PC-3 (cell line): ENCODE measurements around the gene TNK1. TPM values are rescaled to one million over a fixed set of nuclear protein-coding genes. Genes with fewer than 3 reads are reported as not detected.
"Not testable (repeated sequence)": the region's sequence is repeated elsewhere in the genome, so short reads cannot be mapped to it uniquely, and the experiment has no call there.

Experiments
- ATAC-seq: fragments of 200-7000 bp; cut with Tn5 transposase; 2 replicates; pipeline ENCODE4 v1.9.1; 2020; ENCODE audit warnings: mild to moderate bottlenecking, moderate library complexity
- BruUV-seq: library from RNA; stranded (reverse); fragments of 400-500 nt; replicated peaks from 2 replicates; lab custom pipeline; 2021; lab: Mats Ljungman, UMichigan
- CTCF ChIA-PET: fragments of 300-600 bp; sonication (Branson Sonifier 250); formaldehyde crosslinking; loops from one replicate; lab custom pipeline; 2022; ENCODE audit warnings: antibody characterized with exemption; lab: Charles Lee
- POLR2A ChIA-PET: fragments of 300-600 bp; sonication (Branson Sonifier 250); formaldehyde crosslinking; loops from one replicate; lab custom pipeline; 2022; ENCODE audit warnings: antibody characterized with exemption; ENCODE audit not compliant: unreplicated experiment; lab: Charles Lee
- DNase-seq: peaks from one replicate; pipeline ENCODE4 v3.0.0-alpha.2; 2015
- H2AFZ ChIP-seq: fragments of 300-600 bp; sonication (generic); 2 replicates; pipeline ENCODE4 v1.6.0; 2016; ENCODE audit warnings: antibody characterized with exemption, low read length
- H3F3A ChIP-seq: fragments of 300-600 bp; sonication (generic); one replicate; pipeline ENCODE4 v1.6.0; 2017; ENCODE audit warnings: antibody characterized with exemption, low read length, control low read depth, mild to moderate bottlenecking; ENCODE audit not compliant: unreplicated experiment
- H3K27ac ChIP-seq: fragments of 300-600 bp; sonication (generic); 2 replicates; pipeline ENCODE4 v1.5.1; 2016; ENCODE audit warnings: mild to moderate bottlenecking, low read length
- H3K27me3 ChIP-seq: fragments of 300-600 bp; sonication (generic); 2 replicates; pipeline ENCODE4 v1.6.1; 2016; ENCODE audit warnings: low read length, mixed read lengths
- H3K36me3 ChIP-seq: fragments of 300-600 bp; sonication (generic); 2 replicates; pipeline ENCODE4 v1.6.1; 2016; ENCODE audit warnings: low read depth, mixed run types, low read length, mixed read lengths
- H3K4me1 ChIP-seq: fragments of 300-600 bp; sonication (generic); 2 replicates; pipeline ENCODE4 v1.5.1; 2016; ENCODE audit warnings: low read length; ENCODE audit not compliant: insufficient read depth
- H3K4me2 ChIP-seq: fragments of 300-600 bp; sonication (generic); 2 replicates; pipeline ENCODE4 v1.6.0; 2016; ENCODE audit warnings: low read length
- H3K4me3 ChIP-seq: fragments of 300-600 bp; sonication (generic); 2 replicates; pipeline ENCODE4 v1.5.1; 2016; ENCODE audit warnings: mild to moderate bottlenecking, low read length, mixed read lengths
- H3K79me2 ChIP-seq: fragments of 300-600 bp; sonication (generic); 2 replicates; pipeline ENCODE4 v1.6.1; 2017; ENCODE audit warnings: low read length, mixed read lengths
- H3K9ac ChIP-seq: fragments of 300-600 bp; sonication (generic); 2 replicates; pipeline ENCODE4 v1.6.0; 2016; ENCODE audit warnings: mild to moderate bottlenecking, low read length
- H3K9me2 ChIP-seq: fragments of 300-600 bp; sonication (generic); replicated peaks from 2 replicates; pipeline ENCODE4 v1.6.1; 2016; ENCODE audit warnings: mixed run types, low read length, mixed read lengths
- H3K9me3 ChIP-seq: fragments of 300-600 bp; sonication (generic); 2 replicates; pipeline ENCODE4 v1.6.1; 2016; ENCODE audit warnings: low read length, mixed read lengths
- H4K20me1 ChIP-seq: fragments of 300-600 bp; sonication (generic); 2 replicates; pipeline ENCODE4 v1.6.1; 2016; ENCODE audit warnings: low read length, mixed read lengths
- EZH2 ChIP-seq: fragments of 300-600 bp; sonication (generic); IDR thresholded peaks from one replicate; pipeline ENCODE4 v1.6.1; 2017; ENCODE audit warnings: antibody characterized with exemption, mild to moderate bottlenecking, low read length; ENCODE audit not compliant: unreplicated experiment
- EZH2phosphoT487 ChIP-seq: fragments of 300-600 bp; sonication (generic); IDR thresholded peaks from 2 replicates; pipeline ENCODE4 v1.6.1; 2018; ENCODE audit warnings: mild to moderate bottlenecking, antibody characterized with exemption, low read length, borderline replicate concordance
- intact Hi-C: fragments of 100-400 bp; cut with micrococcal nuclease; formaldehyde crosslinking; loops from 2 replicates; pipeline ENCODE4 v1.9.0; 2023
- total RNA-seq: library from RNA; depleted of rRNA; stranded (reverse); fragments of >200 nt; gene quantifications from 2 replicates; pipeline ENCODE4 v1.2.3, GENCODE V29; 2014
- TF ChIP-seq, protein P1 (sequence below): fragments of 300-600 bp; sonication (generic); conservative IDR thresholded peaks from 2 replicates; pipeline ENCODE4 v1.5.1; 2017; ENCODE audit warnings: antibody characterized with exemption, low read depth, mild to moderate bottlenecking, low read length

The TNK1 gene
- total RNA-seq, 1 experiment from 2014 or later, result 10.8 TPM

DNA sequence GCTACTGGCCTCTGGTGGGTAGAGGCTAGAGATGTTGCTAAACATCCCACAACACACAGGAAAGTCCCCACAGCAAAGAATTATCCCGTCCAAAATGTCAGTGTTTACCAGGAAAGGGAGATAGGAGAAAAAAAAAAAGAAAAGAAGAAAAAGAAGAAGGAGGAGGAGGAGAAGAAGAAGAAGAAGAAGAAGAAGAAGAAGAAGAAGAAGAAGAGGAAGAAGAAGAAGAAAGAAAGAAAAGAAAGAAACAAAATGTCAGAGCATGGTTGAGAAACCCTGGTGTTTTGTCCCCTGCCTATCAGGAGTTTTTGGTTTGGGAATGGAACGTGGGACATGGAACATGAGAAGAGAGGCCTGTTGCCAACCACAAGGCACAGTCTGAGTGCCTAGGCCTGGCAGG lies 23.5 kb upstream of the TNK1 start:
- Histone ChIP-seq H3K27me3 (no peaks in the 10 kb centered on the region), H3K9me3 (no peaks in the 10 kb centered on the region), H3K4me3 (no peak overlapping the region), H3F3A (peaks cover 3% of the 10 kb centered on the region), H3K27ac (no peak overlapping the region), H3K4me2 (no peak overlapping the region), H2AFZ (no peak overlapping the region), H3K9ac (no peak overlapping the region), H3K9me2 (no peaks in the 10 kb centered on the region), H3K36me3 (no peaks in the 10 kb centered on the region), H4K20me1 (no peaks in the 10 kb centered on the region), H3K4me1 (peaks cover 24% of the 10 kb centered on the region; the same call in 1 of the 2 replicates), H3K79me2 (peaks cover 22% of the 10 kb centered on the region)
- DNase-seq (no peak), ATAC-seq (no peak)
- TF ChIP-seq EZH2phosphoT487, result no peak
- TF ChIP-seq, protein P1, sequence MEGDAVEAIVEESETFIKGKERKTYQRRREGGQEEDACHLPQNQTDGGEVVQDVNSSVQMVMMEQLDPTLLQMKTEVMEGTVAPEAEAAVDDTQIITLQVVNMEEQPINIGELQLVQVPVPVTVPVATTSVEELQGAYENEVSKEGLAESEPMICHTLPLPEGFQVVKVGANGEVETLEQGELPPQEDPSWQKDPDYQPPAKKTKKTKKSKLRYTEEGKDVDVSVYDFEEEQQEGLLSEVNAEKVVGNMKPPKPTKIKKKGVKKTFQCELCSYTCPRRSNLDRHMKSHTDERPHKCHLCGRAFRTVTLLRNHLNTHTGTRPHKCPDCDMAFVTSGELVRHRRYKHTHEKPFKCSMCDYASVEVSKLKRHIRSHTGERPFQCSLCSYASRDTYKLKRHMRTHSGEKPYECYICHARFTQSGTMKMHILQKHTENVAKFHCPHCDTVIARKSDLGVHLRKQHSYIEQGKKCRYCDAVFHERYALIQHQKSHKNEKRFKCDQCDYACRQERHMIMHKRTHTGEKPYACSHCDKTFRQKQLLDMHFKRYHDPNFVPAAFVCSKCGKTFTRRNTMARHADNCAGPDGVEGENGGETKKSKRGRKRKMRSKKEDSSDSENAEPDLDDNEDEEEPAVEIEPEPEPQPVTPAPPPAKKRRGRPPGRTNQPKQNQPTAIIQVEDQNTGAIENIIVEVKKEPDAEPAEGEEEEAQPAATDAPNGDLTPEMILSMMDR, result no peak
- no peak for TF ChIP-seq EZH2
- ChIA-PET POLR2A (no interaction called here), CTCF (no interaction called here)
- intact Hi-C loops, result no loop called here
- no TSS peak for BruUV-seq

DNA sequence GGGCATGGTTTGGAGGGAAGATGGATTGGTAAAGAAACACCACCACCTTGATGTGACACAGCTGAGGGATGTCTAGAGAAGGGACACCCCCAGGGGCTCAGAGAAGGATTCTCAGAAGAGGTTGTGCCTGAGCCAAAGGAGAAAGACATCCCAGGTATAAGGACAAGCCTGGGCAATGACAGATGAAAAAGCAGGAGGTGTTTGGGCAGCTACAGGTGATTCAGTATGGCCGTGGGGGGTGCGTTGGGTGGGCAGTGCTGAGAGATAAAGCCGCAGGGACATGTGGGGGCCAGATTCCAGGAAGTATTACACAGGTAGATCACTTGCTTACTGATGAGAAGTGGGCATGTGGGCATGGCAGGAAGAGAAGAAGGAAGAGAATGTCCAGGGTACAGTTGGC lies 19.0 kb upstream of the TNK1 start:
- DNase-seq (no peak), ATAC-seq (no peak)
- TF ChIP-seq, protein P1, result no peak
- TF ChIP-seq EZH2, result no peak
- TF ChIP-seq EZH2phosphoT487, result no peak
- H3F3A ChIP-seq, result no peaks in the 10 kb centered on the region
- H3K36me3 ChIP-seq, result no peaks in the 10 kb centered on the region
- H3K9ac ChIP-seq, result no peak overlapping the region
- intact Hi-C loops, result no loop called here
- no peaks in the 10 kb centered on the region for H3K9me3 ChIP-seq
- no peak overlapping the region for H3K4me2 ChIP-seq
- H3K9me2 ChIP-seq, result no peaks in the 10 kb centered on the region
- H2AFZ ChIP-seq, result no peak overlapping the region
- H3K79me2 ChIP-seq, result no peaks in the 10 kb centered on the region
- BruUV-seq, result no TSS peak
- POLR2A ChIA-PET, result no interaction called here
- no peaks in the 10 kb centered on the region for H3K4me1 ChIP-seq
- H3K27ac ChIP-seq, result no peak overlapping the region
- H3K27me3 ChIP-seq, result no peaks in the 10 kb centered on the region
- CTCF ChIA-PET, result no interaction called here
- H3K4me3 ChIP-seq, result no peak overlapping the region
- no peaks in the 10 kb centered on the region for H4K20me1 ChIP-seq

DNA sequence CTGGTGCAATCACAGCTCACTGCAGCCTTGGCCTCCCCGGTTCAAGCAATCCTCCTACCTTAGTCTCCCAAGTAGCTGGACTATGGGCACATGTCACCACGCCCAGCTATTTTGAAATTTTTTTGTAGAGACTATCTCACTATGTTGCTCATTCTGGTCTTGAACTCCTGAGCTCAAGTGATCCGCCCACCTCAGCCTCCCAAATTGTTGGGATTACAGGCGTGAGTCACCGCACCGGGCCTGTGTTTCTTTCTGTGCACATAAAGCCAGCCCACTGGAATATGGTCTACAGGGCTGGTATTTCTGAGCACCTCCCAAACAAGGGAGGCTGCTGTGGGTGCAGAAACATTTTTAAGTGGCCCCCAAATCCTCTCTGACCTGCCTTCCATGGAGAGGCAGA lies 17.6 kb upstream of the TNK1 start:
- no peaks in the 10 kb centered on the region for H3K36me3 ChIP-seq
- DNase-seq, result peak; percentile 26
- intact Hi-C loops, result no loop called here
- H3K79me2 ChIP-seq, result no peaks in the 10 kb centered on the region
- no peak overlapping the region for H2AFZ ChIP-seq
- ChIA-PET POLR2A (no interaction called here), CTCF (no interaction called here)
- no peaks in the 10 kb centered on the region for H3K27me3 ChIP-seq
- no peaks in the 10 kb centered on the region for H3K9me2 ChIP-seq
- no peak overlapping the region for H3K9ac ChIP-seq
- no peak overlapping the region for H3K27ac ChIP-seq
- TF ChIP-seq, protein P1, result no peak
- TF ChIP-seq EZH2phosphoT487 (no peak), EZH2 (no peak)
- H3K4me3 ChIP-seq, result no peak overlapping the region
- no peak for ATAC-seq
- BruUV-seq, result no TSS peak
- H3K4me1 ChIP-seq, result no peaks in the 10 kb centered on the region
- H3F3A ChIP-seq, result no peaks in the 10 kb centered on the region
- H3K9me3 ChIP-seq, result no peaks in the 10 kb centered on the region
- H4K20me1 ChIP-seq, result no peaks in the 10 kb centered on the region
- H3K4me2 ChIP-seq, result no peak overlapping the region

DNA sequence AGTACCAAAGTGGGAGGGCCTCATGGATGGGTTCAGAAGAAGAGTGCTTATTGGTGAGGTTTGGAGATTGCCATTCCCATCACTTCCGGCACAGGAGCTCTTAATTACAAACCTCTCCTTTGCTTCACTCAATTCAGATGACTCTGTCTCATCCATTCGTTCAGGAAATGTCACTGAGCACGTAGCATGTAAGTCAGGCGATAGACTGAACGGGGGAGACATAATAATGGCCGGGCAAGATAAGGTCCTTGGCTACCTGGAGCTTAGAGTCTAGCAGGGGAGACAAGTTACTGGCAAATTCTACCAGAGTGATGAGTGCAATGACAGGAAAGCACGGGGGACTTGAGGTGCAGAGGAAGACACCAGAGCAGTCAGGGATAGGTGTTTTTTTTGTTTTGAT lies 14.9 kb upstream of the TNK1 start:
- H4K20me1 ChIP-seq, H3K9me3 ChIP-seq, H3K4me1 ChIP-seq, intact Hi-C loops, H3K36me3 ChIP-seq, CTCF ChIA-PET, H3K4me2 ChIP-seq, H3K79me2 ChIP-seq, ATAC-seq, H3K27me3 ChIP-seq, H3K9ac ChIP-seq, H3K9me2 ChIP-seq, H3K4me3 ChIP-seq, H3F3A ChIP-seq, H2AFZ ChIP-seq, BruUV-seq, H3K27ac ChIP-seq, DNase-seq, POLR2A ChIA-PET: not testable (repeated sequence)
